ENCODE measurements around the gene ME3. TPM values are rescaled to one million over a fixed set of nuclear protein-coding genes. Genes with fewer than 3 reads are reported as not detected.

The ME3 gene
- polyA plus RNA-seq, 3 donors from 2014 or later = 1.3 to 3.7 TPM; not detected in 1

DNA sequence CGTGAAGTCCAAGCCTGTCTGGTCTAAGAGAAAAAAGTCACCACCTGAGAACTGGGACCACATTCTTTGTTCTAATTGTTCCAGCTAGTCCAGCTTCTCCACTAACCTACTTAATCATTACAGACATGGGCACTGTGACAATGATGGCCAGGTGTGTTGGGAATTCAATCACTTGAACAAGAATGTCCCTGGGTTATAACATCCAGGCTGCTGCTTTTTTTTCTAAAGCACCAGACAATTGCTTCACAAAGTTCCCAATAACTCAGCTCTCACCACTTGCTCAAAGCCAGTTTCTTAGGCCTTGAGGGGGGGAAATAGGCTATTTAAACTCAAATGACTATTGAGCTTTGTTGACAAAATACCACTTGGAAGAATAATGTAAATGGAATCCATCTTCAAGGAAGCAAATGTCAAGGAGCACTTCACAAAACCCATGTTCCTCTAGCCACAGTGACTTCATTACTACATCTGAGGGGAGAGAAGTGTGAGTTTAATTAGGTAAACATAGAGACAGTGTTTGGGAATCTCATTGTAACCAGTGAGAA is 80.3 kb downstream of the ME3 start:
- no peaks in the 10 kb centered on the region for H3K36me3 Mint-ChIP-seq
- peaks cover 11 to 22% of the 10 kb centered on the region in 2 donors for H3K4me1 Mint-ChIP-seq
- H3K27me3 Mint-ChIP-seq (ENCODE audit: low read depth in 3 of 3) = no peaks in the 10 kb centered on the region
- peak overlapping the region in 2 of 6 donors; percentile 7 to 47 for H3K27ac Mint-ChIP-seq
- H3K4me3 Mint-ChIP-seq = no peak overlapping the region
- no peak for DNase-seq
- H3K9me3 Mint-ChIP-seq = no peaks in the 10 kb centered on the region

DNA sequence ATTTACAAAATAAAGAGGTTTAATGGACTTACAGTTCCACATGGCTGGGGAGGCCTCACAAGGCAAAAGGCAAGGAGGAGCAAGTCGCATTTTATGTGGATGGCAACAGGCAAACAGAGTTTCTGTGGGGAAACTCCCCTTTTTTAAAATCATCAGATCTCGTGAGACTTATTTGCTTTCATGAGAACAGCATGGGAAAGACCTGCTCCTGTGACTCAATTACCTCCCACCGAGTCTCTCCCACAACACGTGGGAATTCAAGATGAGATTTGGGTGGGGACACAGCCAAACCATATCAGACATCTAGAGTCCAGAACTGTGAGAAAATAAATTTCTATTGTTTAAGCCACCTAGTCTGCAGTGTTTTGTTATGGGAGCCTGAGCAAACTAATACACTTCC is 80.8 kb downstream of the ME3 start:
- Mint-ChIP-seq H3K27me3 (ENCODE audit: low read depth in 3 of 3) (no peaks in the 10 kb centered on the region), H3K9me3 (no peaks in the 10 kb centered on the region), H3K27ac (no peak overlapping the region), H3K4me1 (peaks cover 11 to 22% of the 10 kb centered on the region in 2 donors), H3K36me3 (no peaks in the 10 kb centered on the region), H3K4me3 (no peak overlapping the region)
- no peak for DNase-seq

DNA sequence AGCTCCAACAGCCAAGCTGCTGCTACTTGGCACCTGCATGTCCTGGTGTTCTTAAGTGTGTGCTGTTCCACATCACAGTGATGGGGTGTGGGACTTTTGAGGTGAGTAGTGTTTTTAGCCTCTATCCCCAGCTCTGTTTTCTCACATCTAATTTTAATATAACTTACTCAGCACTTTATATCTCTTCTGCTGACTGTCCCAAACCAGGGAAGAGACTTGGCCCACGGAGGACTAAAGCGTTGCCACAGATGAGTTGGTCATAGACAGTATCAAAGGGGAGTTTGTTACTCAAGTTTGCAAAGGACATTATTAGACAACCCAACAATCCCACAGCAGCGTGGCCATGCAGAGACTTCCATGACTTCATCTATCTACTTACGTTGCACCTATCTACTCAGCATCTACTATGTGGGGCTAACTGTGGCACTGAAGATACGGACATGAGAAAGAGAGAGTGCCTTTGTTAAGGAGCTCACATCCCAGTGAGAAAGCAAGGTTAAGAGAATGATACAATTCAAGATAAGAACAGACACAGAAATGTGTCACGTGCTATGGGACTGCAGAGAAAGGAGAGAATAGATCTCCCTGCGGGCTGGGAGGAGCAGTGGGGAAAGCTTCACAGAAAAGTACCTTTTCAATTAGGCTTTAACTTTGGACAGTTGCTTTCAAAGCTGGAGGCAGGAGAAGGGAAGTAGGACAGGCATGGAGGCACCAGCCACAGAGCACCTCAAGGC is 82.4 kb downstream of the ME3 start:
- no peaks in the 10 kb centered on the region for H3K9me3 Mint-ChIP-seq
- no peaks in the 10 kb centered on the region for H3K36me3 Mint-ChIP-seq
- no peaks in the 10 kb centered on the region for H3K27me3 Mint-ChIP-seq (ENCODE audit: low read depth in 3 of 3)

DNA sequence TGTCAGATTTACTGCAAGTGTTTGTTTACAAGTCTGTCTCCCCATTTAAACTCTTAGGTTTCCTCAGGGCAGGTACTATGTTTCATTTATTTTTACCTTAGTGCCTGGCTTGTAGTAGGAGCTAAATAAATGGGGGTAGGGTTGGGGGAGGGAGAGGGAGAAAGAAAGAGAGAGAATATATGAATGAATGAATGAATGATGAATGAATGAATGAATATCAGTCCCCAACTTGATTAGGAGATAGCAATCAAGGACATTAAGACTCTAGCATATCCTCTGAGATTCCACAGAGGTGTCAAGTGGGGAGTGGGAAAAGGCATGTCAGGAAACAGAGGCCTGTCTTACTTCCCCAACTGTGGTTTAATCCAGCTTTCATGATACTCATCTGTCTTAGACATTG is 83.2 kb downstream of the ME3 start:
- no peaks in the 10 kb centered on the region for H3K27me3 Mint-ChIP-seq (ENCODE audit: low read depth in 3 of 3)
- H3K36me3 Mint-ChIP-seq = no peaks in the 10 kb centered on the region

More for the DNA sequence above, 82.4 kb downstream of the ME3 start:
- no peak for DNase-seq
- Mint-ChIP-seq H3K4me1 (peaks cover 11 to 22% of the 10 kb centered on the region in 2 donors), H3K4me3 (no peak overlapping the region), H3K27ac (peak overlapping the region in 1 of 6 donors; percentile 19)

DNA sequence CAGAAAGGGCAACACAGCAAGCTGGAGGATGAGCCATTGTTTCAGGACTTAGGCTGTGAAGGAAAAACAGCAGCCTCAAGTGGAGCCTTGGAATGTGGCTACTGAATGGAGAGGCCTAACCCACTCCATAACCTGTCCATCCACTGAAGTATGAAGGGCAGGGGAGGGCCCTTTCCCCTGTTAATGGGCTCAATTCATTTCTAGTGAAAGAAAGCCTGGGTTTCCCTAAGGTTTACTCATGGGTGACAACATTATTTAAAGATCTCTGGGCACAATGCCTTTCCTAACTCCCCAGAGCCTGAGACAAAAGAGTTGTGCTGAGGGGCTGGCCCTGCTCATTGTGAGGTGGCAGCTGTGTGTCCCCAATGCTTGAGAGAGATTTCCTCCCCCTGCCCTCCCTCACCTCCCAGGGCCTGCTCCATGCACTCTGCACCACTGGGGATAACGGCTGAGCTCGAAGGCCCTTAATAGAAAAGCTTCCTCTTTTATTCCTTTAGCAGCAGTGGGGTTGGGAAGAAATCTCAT is 83.8 kb downstream of the ME3 start:
- H3K4me3 Mint-ChIP-seq = no peak overlapping the region

More for the DNA sequence above, 83.2 kb downstream of the ME3 start:
- no peak overlapping the region for H3K4me3 Mint-ChIP-seq
- no peak overlapping the region for H3K27ac Mint-ChIP-seq
- peaks cover 11 to 22% of the 10 kb centered on the region in 2 donors for H3K4me1 Mint-ChIP-seq
- H3K9me3 Mint-ChIP-seq = no peaks in the 10 kb centered on the region
- no peak for DNase-seq

DNA sequence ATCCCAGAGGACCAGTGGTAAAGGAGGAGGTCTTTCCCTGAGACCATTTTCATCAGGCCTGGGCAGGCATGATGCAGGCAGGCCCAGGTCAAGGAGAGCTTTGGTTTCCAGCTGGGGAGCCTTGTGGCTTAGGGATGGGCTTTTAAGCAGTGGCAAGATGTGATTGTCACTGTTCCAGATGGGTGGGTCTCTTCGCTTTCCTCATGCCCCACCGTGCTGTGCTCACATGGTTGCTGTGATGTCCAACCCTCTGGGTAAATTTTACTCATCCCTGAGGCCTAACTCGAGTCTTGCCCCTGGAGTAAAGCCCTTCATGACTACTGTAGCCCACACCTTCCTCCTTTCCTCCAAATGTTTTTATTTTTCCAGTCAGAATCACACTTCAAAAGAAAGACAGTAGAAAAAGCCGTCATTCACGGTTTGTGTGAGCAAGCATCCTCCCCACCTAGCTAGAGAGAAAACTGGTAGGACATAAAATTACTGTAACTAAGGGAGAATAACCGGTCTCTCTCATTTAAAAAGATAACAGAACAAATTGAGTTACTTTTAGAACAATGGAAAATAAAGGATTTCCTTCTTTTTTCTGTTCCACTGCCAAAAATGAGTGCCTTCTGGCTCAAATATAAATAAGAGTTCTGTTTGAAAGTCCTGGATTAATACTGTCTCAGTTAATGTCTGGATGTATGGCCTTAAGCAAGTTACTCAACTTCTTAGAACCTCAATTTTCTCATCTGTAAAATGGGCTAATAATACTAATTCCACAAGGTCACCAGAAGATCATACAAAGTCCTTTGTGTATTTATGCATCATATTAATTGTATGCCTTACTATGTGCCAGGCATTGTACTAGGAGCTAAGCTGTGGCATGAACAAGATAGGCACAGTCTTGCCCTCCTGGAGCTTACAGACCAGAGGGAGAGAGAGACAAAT is 84.9 kb downstream of the ME3 start:
- H3K4me1 Mint-ChIP-seq = peaks cover 5 to 10% of the 10 kb centered on the region in 2 donors
- H3K27ac Mint-ChIP-seq = no peak overlapping the region
- no peak overlapping the region for H3K4me3 Mint-ChIP-seq
- DNase-seq = no peak
- H3K9me3 Mint-ChIP-seq = no peaks in the 10 kb centered on the region
- H3K36me3 Mint-ChIP-seq = no peaks in the 10 kb centered on the region
- peaks cover 0 to 2% (median 2%) of the 10 kb centered on the region in 3 donors for H3K27me3 Mint-ChIP-seq (ENCODE audit: low read depth in 3 of 3)

More for the DNA sequence above, 83.8 kb downstream of the ME3 start:
- peaks cover 11 to 21% of the 10 kb centered on the region in 2 donors for H3K4me1 Mint-ChIP-seq
- no peak for DNase-seq
- H3K36me3 Mint-ChIP-seq = no peaks in the 10 kb centered on the region
- H3K27me3 Mint-ChIP-seq (ENCODE audit: low read depth in 3 of 3) = peaks cover 0 to 2% (median 2%) of the 10 kb centered on the region in 3 donors
- no peaks in the 10 kb centered on the region for H3K9me3 Mint-ChIP-seq
- no peak overlapping the region for H3K27ac Mint-ChIP-seq

DNA sequence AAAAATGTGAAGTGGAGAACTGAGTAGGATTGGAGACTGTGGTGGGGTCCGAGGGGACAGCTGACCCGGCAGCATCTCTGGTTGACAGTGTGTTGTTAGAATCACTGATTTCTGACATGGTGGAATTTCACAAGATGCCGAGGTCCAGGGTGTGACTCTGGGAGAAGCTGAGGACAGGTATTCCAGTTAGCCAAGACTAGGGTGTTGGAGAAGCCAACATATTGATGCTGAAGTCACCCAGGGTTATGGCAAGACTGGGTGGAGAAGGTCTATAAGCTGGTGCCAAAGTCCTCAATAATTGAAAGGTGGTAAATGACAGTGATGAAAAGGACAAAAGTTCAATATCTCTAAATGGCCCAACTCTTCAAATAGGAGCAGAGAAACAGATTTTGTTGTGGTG is 86.1 kb downstream of the ME3 start:
- Mint-ChIP-seq H3K36me3 (no peaks in the 10 kb centered on the region), H3K9me3 (no peaks in the 10 kb centered on the region), H3K4me1 (peaks cover 0 to 2% of the 10 kb centered on the region in 2 donors), H3K27me3 (ENCODE audit: low read depth in 3 of 3) (peaks cover 0 to 2% (median 2%) of the 10 kb centered on the region in 3 donors), H3K27ac (no peak overlapping the region), H3K4me3 (no peak overlapping the region)
- DNase-seq = no peak

DNA sequence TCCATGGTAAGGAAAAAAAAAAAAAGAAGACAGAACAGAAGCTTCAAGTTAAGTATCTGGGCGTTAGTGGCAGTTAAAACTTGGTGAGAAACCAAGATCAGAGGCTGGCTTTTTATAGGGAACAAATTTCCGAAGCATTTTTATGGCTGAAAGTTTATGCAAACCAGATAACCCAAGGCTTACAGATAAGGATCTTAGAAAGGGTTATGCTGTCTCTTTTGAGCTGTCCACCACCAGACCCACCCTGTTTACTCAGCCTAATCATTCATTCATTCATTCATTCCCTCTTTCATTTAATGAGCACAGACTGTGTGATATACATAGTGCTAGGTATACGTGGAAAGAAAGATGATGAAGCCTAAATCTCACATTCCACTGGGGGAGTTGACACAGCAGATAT is 89.5 kb downstream of the ME3 start:
- H3K4me1 Mint-ChIP-seq = no peaks in the 10 kb centered on the region
- DNase-seq = no peak
- peaks cover 0 to 4% (median 0%) of the 10 kb centered on the region in 3 donors for H3K36me3 Mint-ChIP-seq
- peaks cover 2 to 4% (median 2%) of the 10 kb centered on the region in 3 donors for H3K27me3 Mint-ChIP-seq (ENCODE audit: low read depth in 3 of 3)
- no peak overlapping the region for H3K27ac Mint-ChIP-seq
- H3K9me3 Mint-ChIP-seq = no peaks in the 10 kb centered on the region
- no peak overlapping the region for H3K4me3 Mint-ChIP-seq

DNA sequence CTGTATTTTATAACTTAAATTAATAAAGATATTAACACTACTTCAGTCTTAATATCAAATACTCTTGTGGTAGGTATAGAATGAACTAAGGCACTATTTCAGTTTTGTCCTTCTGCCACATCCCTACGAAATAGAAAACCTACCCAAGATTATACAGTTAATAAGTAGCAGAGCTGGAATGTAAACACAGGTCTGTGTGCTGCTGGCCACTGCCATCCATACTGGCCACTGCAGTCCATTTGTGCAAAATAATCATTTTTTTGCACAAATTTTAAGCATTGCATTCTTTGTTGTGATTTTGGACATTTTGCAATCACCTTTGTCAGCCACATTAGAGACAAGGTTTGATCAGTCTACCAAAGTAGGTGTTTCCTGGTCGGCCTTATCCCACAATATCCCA is 91.9 kb downstream of the ME3 start:
- H3K27ac Mint-ChIP-seq = no peak overlapping the region
- H3K4me3 Mint-ChIP-seq = no peak overlapping the region
- H3K36me3 Mint-ChIP-seq = peaks cover 0 to 10% (median 3%) of the 10 kb centered on the region in 3 donors
- H3K4me1 Mint-ChIP-seq = no peaks in the 10 kb centered on the region
- peaks cover 2 to 7% (median 2%) of the 10 kb centered on the region in 3 donors for H3K27me3 Mint-ChIP-seq (ENCODE audit: low read depth in 3 of 3)
- H3K9me3 Mint-ChIP-seq = no peaks in the 10 kb centered on the region
- DNase-seq = no peak

DNA sequence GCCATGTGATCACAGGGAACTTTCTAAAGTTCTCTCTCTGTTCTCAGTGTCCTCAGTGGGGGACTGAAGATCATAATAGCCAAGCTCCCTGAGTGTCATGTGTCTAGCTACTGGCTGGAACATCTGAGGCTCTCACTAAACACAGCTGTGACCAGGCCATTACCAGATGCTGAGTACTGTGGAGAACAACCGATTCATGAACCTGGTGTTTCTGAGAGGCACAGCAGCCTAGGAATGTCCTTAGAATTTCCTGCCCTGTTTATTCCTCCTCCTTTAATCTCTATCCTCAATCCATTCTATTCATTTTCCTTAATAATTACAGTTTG is 93.0 kb downstream of the ME3 start:
- peaks cover 0 to 10% (median 3%) of the 10 kb centered on the region in 3 donors for H3K36me3 Mint-ChIP-seq
- DNase-seq = no peak
- peaks cover 2 to 8% (median 2%) of the 10 kb centered on the region in 3 donors for H3K27me3 Mint-ChIP-seq (ENCODE audit: low read depth in 3 of 3)
- peaks cover 0 to under 1% of the 10 kb centered on the region in 2 donors for H3K4me1 Mint-ChIP-seq
- H3K4me3 Mint-ChIP-seq = no peak overlapping the region
- H3K27ac Mint-ChIP-seq = no peak overlapping the region
- H3K9me3 Mint-ChIP-seq = no peaks in the 10 kb centered on the region

DNA sequence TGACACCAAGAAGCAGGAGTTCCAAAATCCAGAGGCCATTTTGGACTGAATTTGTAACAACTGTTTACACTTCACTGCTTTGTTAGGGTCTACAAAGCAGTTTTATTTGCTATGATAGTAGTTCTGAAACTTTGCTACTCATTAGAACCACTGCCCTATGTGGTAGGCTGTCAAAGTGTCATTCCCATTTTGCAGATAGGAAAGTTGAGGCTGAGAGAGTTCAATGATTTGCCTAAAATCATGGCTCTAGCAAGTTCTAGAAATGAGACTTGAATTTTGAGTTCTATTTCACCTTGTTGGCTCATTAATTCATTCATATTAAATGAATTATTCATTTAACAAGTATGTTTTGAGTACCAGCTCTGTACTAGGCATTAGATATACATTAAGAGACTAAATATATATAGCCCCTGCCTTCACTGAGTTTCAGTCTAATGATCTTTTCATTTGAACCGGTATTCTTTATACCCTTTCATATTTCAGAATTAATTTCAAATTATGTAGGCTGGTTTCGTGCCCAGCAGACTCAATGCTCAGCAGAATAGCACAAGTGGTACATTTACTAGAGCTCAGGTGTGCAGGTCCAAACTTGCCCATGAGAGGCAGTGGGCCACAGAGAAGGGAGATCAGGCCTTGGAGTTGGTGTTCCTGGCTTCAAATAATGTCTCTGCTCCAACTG is 93.5 kb downstream of the ME3 start:
- Mint-ChIP-seq H3K4me1 (peaks cover 2 to 5% of the 10 kb centered on the region in 2 donors), H3K27me3 (ENCODE audit: low read depth in 3 of 3) (peaks cover 2 to 8% (median 2%) of the 10 kb centered on the region in 3 donors), H3K36me3 (peaks cover 0 to 10% (median 3%) of the 10 kb centered on the region in 3 donors), H3K9me3 (no peaks in the 10 kb centered on the region), H3K4me3 (no peak overlapping the region), H3K27ac (no peak overlapping the region)
- no peak for DNase-seq

DNA sequence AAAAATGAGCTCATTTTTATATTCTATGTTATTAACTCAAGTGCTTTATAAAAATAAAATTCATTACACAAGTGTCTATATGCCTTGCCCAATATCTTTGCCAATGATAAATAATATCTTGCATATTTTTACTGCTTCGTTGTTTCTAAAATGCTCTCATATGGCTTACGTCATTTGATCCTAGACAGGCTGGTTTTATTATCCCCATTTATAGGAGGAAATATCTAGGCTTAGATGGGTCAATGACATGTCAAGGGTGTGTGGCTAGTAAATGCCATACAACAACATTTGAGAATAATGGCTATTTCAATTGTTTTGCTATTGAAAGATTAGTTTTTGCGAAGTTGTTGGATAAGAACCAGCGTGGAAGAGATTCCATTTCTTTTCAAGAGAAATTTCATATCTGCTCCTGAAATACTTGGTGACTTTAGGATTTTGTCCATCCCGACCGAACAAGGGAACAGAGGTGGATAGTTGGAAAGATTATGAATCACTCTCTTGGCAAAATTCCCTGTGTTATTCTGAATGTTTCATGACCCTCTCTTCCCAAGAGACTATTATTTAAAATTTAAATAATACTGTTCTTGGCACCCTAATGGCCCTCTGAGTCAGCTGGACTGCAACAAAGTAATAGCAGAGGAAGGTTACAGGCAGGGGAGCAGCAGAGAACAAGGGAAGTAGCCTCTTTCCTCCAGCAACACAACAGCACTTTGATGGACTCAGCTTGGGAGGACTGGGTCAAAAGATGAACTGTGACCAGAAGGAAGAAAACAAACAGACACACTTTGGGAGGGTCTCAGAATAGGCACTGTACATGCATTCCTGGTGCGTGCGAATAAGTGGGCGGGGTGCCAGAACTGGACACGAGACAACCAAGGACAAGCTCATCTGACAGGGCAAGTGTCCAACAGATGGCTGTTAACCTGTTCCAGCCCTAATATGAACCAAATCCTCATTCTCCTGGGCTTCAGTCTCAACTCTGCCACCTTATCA is 94.5 kb downstream of the ME3 start:
- Mint-ChIP-seq H3K27me3 (ENCODE audit: low read depth in 3 of 3) (peaks cover 2 to 8% (median 2%) of the 10 kb centered on the region in 3 donors), H3K4me3 (no peak overlapping the region), H3K4me1 (peaks cover 2 to 11% of the 10 kb centered on the region in 2 donors), H3K9me3 (no peaks in the 10 kb centered on the region), H3K27ac (no peak overlapping the region), H3K36me3 (peaks cover 0 to 10% (median 3%) of the 10 kb centered on the region in 3 donors)
- DNase-seq = no peak
